ENCODE measurements around the gene CRAMP1.

DNA sequence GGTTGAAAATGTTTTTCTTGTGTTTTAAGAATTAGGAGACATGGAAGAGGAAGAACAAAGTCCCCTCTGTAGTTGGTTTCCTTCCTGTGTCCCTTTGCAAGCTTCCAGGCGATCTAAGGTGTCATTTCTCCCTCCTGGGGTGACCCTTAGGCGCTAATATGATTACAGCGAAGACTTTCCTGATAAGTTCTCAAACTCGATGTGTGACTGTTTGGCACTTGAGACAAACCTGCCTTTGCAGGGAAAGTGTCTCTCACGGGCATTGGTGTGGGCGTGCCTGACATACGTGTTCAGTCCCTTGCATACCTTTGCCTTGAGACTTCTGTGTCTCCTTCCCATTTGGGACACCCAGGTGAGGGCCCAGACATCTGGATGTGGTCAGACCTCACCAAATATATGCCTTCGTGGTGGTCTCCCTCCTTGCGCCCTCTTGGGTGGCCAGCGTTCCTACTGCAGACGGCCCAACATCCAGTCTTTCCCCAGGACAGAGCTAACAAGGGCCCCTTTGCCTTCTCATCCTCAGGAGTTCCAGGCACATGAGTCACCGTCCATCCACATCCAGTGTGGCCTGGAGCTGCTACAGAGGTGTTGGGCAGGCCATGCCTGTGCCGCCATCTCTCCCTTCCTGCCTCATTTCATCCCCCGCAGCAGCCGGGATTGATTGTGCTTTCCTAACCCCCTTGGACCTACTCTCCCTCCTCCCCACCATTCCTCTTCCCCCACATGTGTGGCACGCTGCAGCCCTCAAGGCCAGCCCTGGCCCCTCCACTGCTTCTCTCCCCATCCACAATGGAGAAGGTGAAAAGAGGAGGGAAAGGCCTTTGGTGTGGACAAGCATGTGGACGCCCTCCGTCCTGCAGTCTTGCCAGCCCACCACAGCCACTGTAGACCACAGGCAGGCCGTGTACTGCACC, 62.8 kb downstream of the CRAMP1 start:
- TF ChIP-seq, protein P1, sequence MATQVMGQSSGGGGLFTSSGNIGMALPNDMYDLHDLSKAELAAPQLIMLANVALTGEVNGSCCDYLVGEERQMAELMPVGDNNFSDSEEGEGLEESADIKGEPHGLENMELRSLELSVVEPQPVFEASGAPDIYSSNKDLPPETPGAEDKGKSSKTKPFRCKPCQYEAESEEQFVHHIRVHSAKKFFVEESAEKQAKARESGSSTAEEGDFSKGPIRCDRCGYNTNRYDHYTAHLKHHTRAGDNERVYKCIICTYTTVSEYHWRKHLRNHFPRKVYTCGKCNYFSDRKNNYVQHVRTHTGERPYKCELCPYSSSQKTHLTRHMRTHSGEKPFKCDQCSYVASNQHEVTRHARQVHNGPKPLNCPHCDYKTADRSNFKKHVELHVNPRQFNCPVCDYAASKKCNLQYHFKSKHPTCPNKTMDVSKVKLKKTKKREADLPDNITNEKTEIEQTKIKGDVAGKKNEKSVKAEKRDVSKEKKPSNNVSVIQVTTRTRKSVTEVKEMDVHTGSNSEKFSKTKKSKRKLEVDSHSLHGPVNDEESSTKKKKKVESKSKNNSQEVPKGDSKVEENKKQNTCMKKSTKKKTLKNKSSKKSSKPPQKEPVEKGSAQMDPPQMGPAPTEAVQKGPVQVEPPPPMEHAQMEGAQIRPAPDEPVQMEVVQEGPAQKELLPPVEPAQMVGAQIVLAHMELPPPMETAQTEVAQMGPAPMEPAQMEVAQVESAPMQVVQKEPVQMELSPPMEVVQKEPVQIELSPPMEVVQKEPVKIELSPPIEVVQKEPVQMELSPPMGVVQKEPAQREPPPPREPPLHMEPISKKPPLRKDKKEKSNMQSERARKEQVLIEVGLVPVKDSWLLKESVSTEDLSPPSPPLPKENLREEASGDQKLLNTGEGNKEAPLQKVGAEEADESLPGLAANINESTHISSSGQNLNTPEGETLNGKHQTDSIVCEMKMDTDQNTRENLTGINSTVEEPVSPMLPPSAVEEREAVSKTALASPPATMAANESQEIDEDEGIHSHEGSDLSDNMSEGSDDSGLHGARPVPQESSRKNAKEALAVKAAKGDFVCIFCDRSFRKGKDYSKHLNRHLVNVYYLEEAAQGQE (IDR thresholded peaks at IDR 0.05; ENCODE audit: insufficient read depth in 1 of 2, low read depth in 2 of 2, low read length in 2 of 2): no peak
- TF ChIP-seq TAF1 (IDR thresholded peaks at IDR 0.05; ENCODE audit: borderline replicate concordance, insufficient read depth, low read length): no peak
- no peak for TF ChIP-seq POLR2AphosphoS5 (IDR thresholded peaks at IDR 0.05; ENCODE audit: low read depth, low read length)
- no peak for TF ChIP-seq SIN3A (IDR thresholded peaks at IDR 0.05; ENCODE audit: borderline replicate concordance, insufficient read depth, low read length)
- TF ChIP-seq FOXP2 (optimal IDR thresholded peaks at IDR 0.05; ENCODE audit: borderline replicate concordance, extremely low read depth, extremely low read length, insufficient read depth): no peak
